IMR-90 (cell line): ENCODE results near the gene TBC1D16. TPM values are rescaled to one million over a fixed set of nuclear protein-coding genes. Genes with fewer than 3 reads are reported as not detected.

Experiments
- ATAC-seq: fragments of 200-7000 bp; cut with Tn5 transposase; 2 replicates; pipeline ENCODE4 v1.9.1; 2020; ENCODE audit warnings: low read depth, mild to moderate bottlenecking, moderate library complexity
- BruUV-seq: library from RNA; stranded (reverse); fragments of 400-500 nt; replicated peaks from 2 replicates; lab custom pipeline; 2021; lab: Mats Ljungman, UMichigan
- CTCF ChIA-PET: fragments of 300-600 bp; formaldehyde crosslinking; extraction: SDS; loops from one replicate; lab custom pipeline; 2021; ENCODE audit warnings: antibody characterized with exemption; lab: Yijun Ruan, JAX
- POLR2A ChIA-PET: fragments of 300-600 bp; sonication (Branson Sonifier 250); formaldehyde crosslinking; loops from one replicate; lab custom pipeline; 2022; ENCODE audit warnings: antibody characterized with exemption; ENCODE audit not compliant: unreplicated experiment; lab: Charles Lee
- DNase-seq: peaks from one replicate; pipeline ENCODE4 v3.0.0; 2013
- H2AFZ ChIP-seq: replicated peaks from 2 replicates; pipeline ENCODE3; 2013; ENCODE audit warnings: low read length, mild to moderate bottlenecking; ENCODE audit not compliant: poor library complexity
- H2AK5ac ChIP-seq: 2 replicates; pipeline ENCODE4 v1.6.1; 2013; ENCODE audit warnings: low read depth, low read length, inconsistent platforms
- H2AK9ac ChIP-seq: replicated peaks from 2 replicates; pipeline ENCODE3; 2013; ENCODE audit warnings: mild to moderate bottlenecking, low read depth, low read length, moderate library complexity; ENCODE audit not compliant: poor library complexity
- H2BK120ac ChIP-seq: 2 replicates; pipeline ENCODE4 v1.6.1; 2013; ENCODE audit warnings: low read depth, low read length, inconsistent platforms
- H2BK15ac ChIP-seq: 3 replicates; pipeline ENCODE4 v1.6.1; 2013; ENCODE audit warnings: low read depth, low read length, inconsistent platforms
- H2BK20ac ChIP-seq: 2 replicates; pipeline ENCODE4 v1.6.1; 2013; ENCODE audit warnings: low read depth, mild to moderate bottlenecking, inconsistent platforms, low read length, moderate library complexity
- H2BK5ac ChIP-seq: 2 replicates; pipeline ENCODE4 v1.6.1; 2013; ENCODE audit warnings: mild to moderate bottlenecking, low read depth, low read length, inconsistent platforms; ENCODE audit not compliant: poor library complexity, severe bottlenecking
- H3K14ac ChIP-seq: replicated peaks from 2 replicates; pipeline ENCODE4 v1.6.1; 2013; ENCODE audit warnings: low read depth, low read length, inconsistent platforms
- H3K18ac ChIP-seq: 2 replicates; pipeline ENCODE4 v1.6.1; 2013; ENCODE audit warnings: low read depth, low read length, control low read depth
- H3K23ac ChIP-seq: 2 replicates; pipeline ENCODE4 v1.6.1; 2013; ENCODE audit warnings: low read depth, low read length, inconsistent platforms
- H3K27ac ChIP-seq: 2 replicates; pipeline ENCODE4 v1.5.1; 2013; ENCODE audit warnings: mild to moderate bottlenecking, control low read depth, low read length; ENCODE audit not compliant: insufficient read depth
- H3K27me3 ChIP-seq: 2 replicates; pipeline ENCODE4 v1.6.1; 2013; ENCODE audit warnings: low read length; ENCODE audit not compliant: control insufficient read depth, insufficient read depth
- H3K36me3 ChIP-seq: 2 replicates; pipeline ENCODE4 v1.6.1; 2013; ENCODE audit warnings: low read length, mixed read lengths; ENCODE audit not compliant: control insufficient read depth, insufficient read depth
- H3K4ac ChIP-seq: 2 replicates; pipeline ENCODE4 v1.6.1; 2013; ENCODE audit warnings: low read depth, low read length, inconsistent platforms
- H3K4me1 ChIP-seq: 2 replicates; pipeline ENCODE4 v1.6.1; 2013; ENCODE audit warnings: low read length, mixed read lengths; ENCODE audit not compliant: control insufficient read depth, insufficient read depth
- H3K4me2 ChIP-seq: 2 replicates; pipeline ENCODE4 v1.6.1; 2013; ENCODE audit warnings: low read depth, mild to moderate bottlenecking, control low read depth, low read length, moderate library complexity
- H3K4me3 ChIP-seq: 2 replicates; pipeline ENCODE4 v1.5.1; 2013; ENCODE audit warnings: low read depth, mild to moderate bottlenecking, control low read depth, low read length, moderate library complexity; ENCODE audit not compliant: insufficient read depth
- H3K56ac ChIP-seq: 2 replicates; pipeline ENCODE4 v1.6.1; 2013; ENCODE audit warnings: low read length, inconsistent platforms; ENCODE audit not compliant: insufficient read depth; ENCODE audit errors: extremely low read depth
- H3K79me1 ChIP-seq, 2 experiments: 2 replicates each; pipeline ENCODE4 v1.6.1; 2013; ENCODE audit warnings: low read length in 2 of 2, inconsistent platforms in 1 of 2, low read depth in 1 of 2
- H3K9ac ChIP-seq: 2 replicates; pipeline ENCODE4 v1.6.1; 2013; ENCODE audit warnings: low read depth, low read length, control low read depth
- H3K9me1 ChIP-seq: 2 replicates; pipeline ENCODE4 v1.6.1; 2013; ENCODE audit warnings: low read length, inconsistent platforms; ENCODE audit not compliant: insufficient read depth
- H3K9me3 ChIP-seq: 2 replicates; pipeline ENCODE4 v1.6.1; 2013; ENCODE audit warnings: low read length; ENCODE audit not compliant: control insufficient read depth, insufficient read depth
- H4K20me1 ChIP-seq: 2 replicates; pipeline ENCODE4 v1.6.1; 2013; ENCODE audit warnings: low read length, inconsistent platforms; ENCODE audit not compliant: insufficient read depth
- H4K5ac ChIP-seq: 2 replicates; pipeline ENCODE4 v1.6.1; 2013; ENCODE audit warnings: mild to moderate bottlenecking, low read depth, low read length, control low read depth
- H4K8ac ChIP-seq, 2 experiments: 2 replicates each; pipeline ENCODE4 v1.6.1; 2013; ENCODE audit warnings: low read depth in 2 of 2, low read length in 2 of 2, control low read depth in 1 of 2, inconsistent platforms in 1 of 2
- H4K91ac ChIP-seq: 2 replicates; pipeline ENCODE4 v1.6.1; 2013; ENCODE audit warnings: low read depth, low read length, inconsistent platforms; ENCODE audit not compliant: insufficient read depth
- BHLHE40 ChIP-seq: fragments of 150-350 bp; IDR thresholded peaks from 2 replicates; pipeline ENCODE4 v1.6.1; 2016; ENCODE audit warnings: mild to moderate bottlenecking, low read depth, low read length
- CEBPB ChIP-seq: IDR thresholded peaks from 2 replicates; pipeline ENCODE4 v1.6.1; 2012; ENCODE audit warnings: low read depth, low read length, improper control_type of control experiment
- CHD1 ChIP-seq: IDR thresholded peaks from 2 replicates; pipeline ENCODE4 v1.6.1; 2012; ENCODE audit warnings: low read depth, low read length, improper control_type of control experiment
- FOS ChIP-seq: fragments of 150-350 bp; IDR thresholded peaks from 2 replicates; pipeline ENCODE4 v1.6.1; 2016; ENCODE audit warnings: low read depth, low read length
- MAFK ChIP-seq: IDR thresholded peaks from 2 replicates; pipeline ENCODE4 v1.6.1; 2012; ENCODE audit warnings: low read depth, low read length, improper control_type of control experiment
- MXI1 ChIP-seq: IDR thresholded peaks from 2 replicates; pipeline ENCODE4 v1.6.1; 2012; ENCODE audit warnings: low read depth, mild to moderate bottlenecking, low read length, moderate library complexity, borderline replicate concordance
- POLR2A ChIP-seq: IDR thresholded peaks from 2 replicates; pipeline ENCODE4 v1.6.1; 2012; ENCODE audit warnings: mild to moderate bottlenecking, low read depth, low read length
- RAD21 ChIP-seq: IDR thresholded peaks from 2 replicates; pipeline ENCODE4 v1.6.1; 2012; ENCODE audit warnings: low read length, improper control_type of control experiment
- RFX5 ChIP-seq: IDR thresholded peaks from 2 replicates; pipeline ENCODE4 v1.8.0; 2012; ENCODE audit warnings: low read depth, mild to moderate bottlenecking, low read length, moderate library complexity
- SMC3 ChIP-seq: fragments of 150-350 bp; IDR thresholded peaks from 2 replicates; pipeline ENCODE4 v1.6.1; 2016; ENCODE audit warnings: low read depth, mild to moderate bottlenecking, antibody characterized with exemption, low read length, moderate library complexity
- WGBS, 2 experiments: methylation state at CpG; one replicate each; pipeline versions ENCODE4 v1.1.5 to v1.1.7; 2013; ENCODE audit warnings: missing lambda C conversion rate in 2 of 2; ENCODE audit not compliant: insufficient read length in 1 of 2; ENCODE audit errors: extremely low coverage in 2 of 2; 5-methylcytosine and 5-hydroxymethylcytosine counted together
- dilution Hi-C: fragments of 300-500 bp; cut with HindIII; formaldehyde crosslinking; loops from one replicate; pipeline ENCODE4 v1.14.3; 2018; ENCODE audit warnings: low sequenced_read_pairs; ENCODE audit not compliant: unreplicated experiment
- in situ Hi-C: fragments of 300-500 bp; cut with MboI; formaldehyde crosslinking; loops from 3 replicates; pipeline ENCODE4 v1.14.3; 2019; ENCODE audit warnings: low sequenced_read_pairs, inconsistent platforms, mixed read lengths
- intact Hi-C: fragments of 100-400 bp; cut with micrococcal nuclease; formaldehyde crosslinking; loops from 2 replicates; pipeline ENCODE4 v1.10.0; 2022
- polyA plus RNA-seq, 3 experiments: library from polyadenylated mRNA; depleted of rRNA; stranded (reverse); fragments of >200 nt; gene quantifications; 2 replicates each; pipeline ENCODE4 v1.2.3, GENCODE V29; 2012; ENCODE audit warnings: low replicate concordance in 1 of 3
- total RNA-seq: library from RNA; depleted of rRNA; stranded (reverse); fragments of >200 nt; gene quantifications from 2 replicates; pipeline ENCODE4 v1.2.3, GENCODE V29; 2012
- TF ChIP-seq, protein P1 (sequence below): conservative IDR thresholded peaks from 2 replicates; pipeline ENCODE4 v1.5.1; 2012; ENCODE audit warnings: mild to moderate bottlenecking, low read depth, low read length, improper control_type of control experiment
- TF ChIP-seq, protein P2 (sequence below): fragments of 150-350 bp; IDR thresholded peaks from 2 replicates; pipeline ENCODE4 v1.6.1; 2016; ENCODE audit warnings: low read depth, mild to moderate bottlenecking, low read length, moderate library complexity, borderline replicate concordance
- TF ChIP-seq, protein P3 (sequence below): fragments of 150-350 bp; IDR thresholded peaks from 2 replicates; pipeline ENCODE4 v1.6.1; 2017; ENCODE audit warnings: mild to moderate bottlenecking, antibody characterized with exemption, low read length, low read depth

Gene TBC1D16
- total and polyA plus RNA-seq, 2 of the 4 experiments (the other 2 are of a cell fraction): 10.1 to 16.7 TPM

DNA sequence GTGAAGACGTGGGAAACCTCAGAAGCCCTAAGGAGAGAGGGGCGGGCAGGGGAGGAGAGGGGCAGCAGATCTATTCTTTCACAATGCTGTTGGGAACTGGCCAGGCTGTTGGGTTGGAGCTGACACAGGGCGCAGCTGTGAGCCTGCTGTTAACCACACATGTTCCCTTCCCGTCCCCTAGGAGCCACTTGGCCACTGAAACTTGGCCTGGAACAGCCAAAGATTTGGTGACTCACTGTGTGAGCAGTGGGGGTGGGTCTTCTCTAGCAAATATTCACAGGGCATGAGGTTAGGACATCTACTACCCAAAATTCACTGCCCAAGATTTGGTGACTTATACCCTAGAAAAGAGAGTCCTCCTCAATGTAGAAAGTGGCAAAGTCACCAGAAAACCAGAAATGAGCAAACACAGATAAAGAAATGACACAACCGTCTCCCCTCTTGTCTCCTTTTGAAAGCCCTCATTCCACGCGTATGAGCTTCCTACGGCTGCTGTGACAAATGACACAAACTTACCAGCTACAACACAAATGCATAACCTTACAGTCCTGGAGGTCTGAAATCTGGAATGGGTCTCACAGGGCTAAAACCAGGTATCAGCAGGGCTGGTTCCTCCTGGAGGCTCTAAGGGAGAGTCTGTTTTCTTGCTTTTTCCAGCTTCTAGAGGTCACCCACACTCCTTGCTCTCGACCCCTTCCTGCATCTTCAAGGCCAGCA, 6.3 kb downstream of the TBC1D16 start:
- TF ChIP-seq CHD1 (no peak), SMC3 (no peak), BHLHE40 (no peak), MAFK (no peak), RFX5 (no peak), CEBPB (peak; percentile 58), RAD21 (no peak), POLR2A (no peak), FOS (peak; percentile 32; the same call in 1 of the 2 replicates), MXI1 (no peak)
- TF ChIP-seq, protein P1, sequence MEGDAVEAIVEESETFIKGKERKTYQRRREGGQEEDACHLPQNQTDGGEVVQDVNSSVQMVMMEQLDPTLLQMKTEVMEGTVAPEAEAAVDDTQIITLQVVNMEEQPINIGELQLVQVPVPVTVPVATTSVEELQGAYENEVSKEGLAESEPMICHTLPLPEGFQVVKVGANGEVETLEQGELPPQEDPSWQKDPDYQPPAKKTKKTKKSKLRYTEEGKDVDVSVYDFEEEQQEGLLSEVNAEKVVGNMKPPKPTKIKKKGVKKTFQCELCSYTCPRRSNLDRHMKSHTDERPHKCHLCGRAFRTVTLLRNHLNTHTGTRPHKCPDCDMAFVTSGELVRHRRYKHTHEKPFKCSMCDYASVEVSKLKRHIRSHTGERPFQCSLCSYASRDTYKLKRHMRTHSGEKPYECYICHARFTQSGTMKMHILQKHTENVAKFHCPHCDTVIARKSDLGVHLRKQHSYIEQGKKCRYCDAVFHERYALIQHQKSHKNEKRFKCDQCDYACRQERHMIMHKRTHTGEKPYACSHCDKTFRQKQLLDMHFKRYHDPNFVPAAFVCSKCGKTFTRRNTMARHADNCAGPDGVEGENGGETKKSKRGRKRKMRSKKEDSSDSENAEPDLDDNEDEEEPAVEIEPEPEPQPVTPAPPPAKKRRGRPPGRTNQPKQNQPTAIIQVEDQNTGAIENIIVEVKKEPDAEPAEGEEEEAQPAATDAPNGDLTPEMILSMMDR: no peak
- TF ChIP-seq, protein P2, sequence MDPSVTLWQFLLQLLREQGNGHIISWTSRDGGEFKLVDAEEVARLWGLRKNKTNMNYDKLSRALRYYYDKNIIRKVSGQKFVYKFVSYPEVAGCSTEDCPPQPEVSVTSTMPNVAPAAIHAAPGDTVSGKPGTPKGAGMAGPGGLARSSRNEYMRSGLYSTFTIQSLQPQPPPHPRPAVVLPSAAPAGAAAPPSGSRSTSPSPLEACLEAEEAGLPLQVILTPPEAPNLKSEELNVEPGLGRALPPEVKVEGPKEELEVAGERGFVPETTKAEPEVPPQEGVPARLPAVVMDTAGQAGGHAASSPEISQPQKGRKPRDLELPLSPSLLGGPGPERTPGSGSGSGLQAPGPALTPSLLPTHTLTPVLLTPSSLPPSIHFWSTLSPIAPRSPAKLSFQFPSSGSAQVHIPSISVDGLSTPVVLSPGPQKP: no peak
- TF ChIP-seq, protein P3, sequence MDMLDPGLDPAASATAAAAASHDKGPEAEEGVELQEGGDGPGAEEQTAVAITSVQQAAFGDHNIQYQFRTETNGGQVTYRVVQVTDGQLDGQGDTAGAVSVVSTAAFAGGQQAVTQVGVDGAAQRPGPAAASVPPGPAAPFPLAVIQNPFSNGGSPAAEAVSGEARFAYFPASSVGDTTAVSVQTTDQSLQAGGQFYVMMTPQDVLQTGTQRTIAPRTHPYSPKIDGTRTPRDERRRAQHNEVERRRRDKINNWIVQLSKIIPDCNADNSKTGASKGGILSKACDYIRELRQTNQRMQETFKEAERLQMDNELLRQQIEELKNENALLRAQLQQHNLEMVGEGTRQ: no peak
- peaks cover 41% of the 10 kb centered on the region for H3K9me1 ChIP-seq
- dilution Hi-C loops (no loop called here), intact Hi-C loops (no loop called here), in situ Hi-C loops (no loop called here)
- H2BK5ac ChIP-seq: no peak overlapping the region
- peak overlapping the region; percentile 74; the same call in 1 of the 2 replicates for H3K23ac ChIP-seq
- no peaks in the 10 kb centered on the region for H3K9me3 ChIP-seq
- H3K4me1 ChIP-seq: peaks cover 23% of the 10 kb centered on the region
- peak; percentile 88 for ATAC-seq
- ChIA-PET CTCF (interaction anchor here (0.7 kb wide), 1 partner anchor 86 kb away, joined by 3 read pairs; no protein-coding TSS in a partner anchor), POLR2A (no interaction called here)
- H4K91ac ChIP-seq: no peak overlapping the region
- 0 out of 2 replicates have a peak overlapping the region, but pooled peaks have one; percentile 28 for H2BK20ac ChIP-seq
- DNase-seq: peak; percentile 74
- H3K4me3 ChIP-seq: no peak overlapping the region
- H3K27me3 ChIP-seq: no peaks in the 10 kb centered on the region
- no peak overlapping the region for H4K8ac ChIP-seq
- peaks cover 78 to 94% of the 10 kb centered on the region in 2 experiments for H3K79me1 ChIP-seq
- H4K20me1 ChIP-seq: peaks cover 80% of the 10 kb centered on the region
- H3K14ac ChIP-seq: no peak overlapping the region
- H3K27ac ChIP-seq: peak overlapping the region; percentile 26; the same call in 1 of the 2 replicates
- no peak overlapping the region for H2BK15ac ChIP-seq
- peak overlapping the region; percentile 44; the same call in 1 of the 2 replicates for H2AK5ac ChIP-seq
- H3K36me3 ChIP-seq: no peaks in the 10 kb centered on the region
- H2AK9ac ChIP-seq: peak overlapping the region; percentile 51
- no peak overlapping the region for H3K18ac ChIP-seq
- H3K4ac ChIP-seq: 0 out of 2 replicates have a peak overlapping the region, but pooled peaks have one; percentile 26
- peak overlapping the region; percentile 64; the same call in 1 of the 2 replicates for H3K4me2 ChIP-seq
- no peak overlapping the region for H2BK120ac ChIP-seq
- H2AFZ ChIP-seq: peak overlapping the region; percentile 37
- H4K5ac ChIP-seq: no peak overlapping the region
- whole genome bisulfite sequencing, 2 experiments: 27% methylated on average over 3 of the region's 9 CpGs; no CpG with 5 or more reads in 1 of the 2 experiments
- BruUV-seq: no TSS peak
- no peak overlapping the region for H3K9ac ChIP-seq
- H3K56ac ChIP-seq: no peak overlapping the region
